ENCODE data around the gene RAB20.
"Not testable (repeated sequence)": the region's sequence is repeated elsewhere in the genome, so short reads cannot be mapped to it uniquely, and the experiment has no call there.

The RAB20 gene

DNA sequence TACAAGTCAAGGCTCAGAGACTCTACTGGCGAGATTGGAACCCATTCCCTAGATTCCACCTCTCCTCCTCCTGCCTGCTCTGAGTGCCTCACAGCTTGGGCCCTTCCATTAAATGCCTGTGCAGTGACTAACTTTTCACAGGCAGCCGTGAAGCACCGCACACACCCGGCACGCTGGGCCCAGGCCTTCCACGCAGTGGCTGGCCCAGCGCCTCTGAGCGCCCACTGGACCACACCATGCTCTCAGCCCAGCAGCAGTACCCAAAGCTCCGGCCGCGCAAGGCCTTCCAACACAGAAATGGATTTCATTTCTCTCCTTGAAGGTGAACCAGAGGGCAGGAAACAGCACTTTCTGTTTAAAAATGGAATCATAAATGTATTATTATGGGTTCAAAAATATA is 26.0 kb downstream of the RAB20 start:
- DNase-seq (ENCODE audit: extremely low read depth, low read depth), result no peak

DNA sequence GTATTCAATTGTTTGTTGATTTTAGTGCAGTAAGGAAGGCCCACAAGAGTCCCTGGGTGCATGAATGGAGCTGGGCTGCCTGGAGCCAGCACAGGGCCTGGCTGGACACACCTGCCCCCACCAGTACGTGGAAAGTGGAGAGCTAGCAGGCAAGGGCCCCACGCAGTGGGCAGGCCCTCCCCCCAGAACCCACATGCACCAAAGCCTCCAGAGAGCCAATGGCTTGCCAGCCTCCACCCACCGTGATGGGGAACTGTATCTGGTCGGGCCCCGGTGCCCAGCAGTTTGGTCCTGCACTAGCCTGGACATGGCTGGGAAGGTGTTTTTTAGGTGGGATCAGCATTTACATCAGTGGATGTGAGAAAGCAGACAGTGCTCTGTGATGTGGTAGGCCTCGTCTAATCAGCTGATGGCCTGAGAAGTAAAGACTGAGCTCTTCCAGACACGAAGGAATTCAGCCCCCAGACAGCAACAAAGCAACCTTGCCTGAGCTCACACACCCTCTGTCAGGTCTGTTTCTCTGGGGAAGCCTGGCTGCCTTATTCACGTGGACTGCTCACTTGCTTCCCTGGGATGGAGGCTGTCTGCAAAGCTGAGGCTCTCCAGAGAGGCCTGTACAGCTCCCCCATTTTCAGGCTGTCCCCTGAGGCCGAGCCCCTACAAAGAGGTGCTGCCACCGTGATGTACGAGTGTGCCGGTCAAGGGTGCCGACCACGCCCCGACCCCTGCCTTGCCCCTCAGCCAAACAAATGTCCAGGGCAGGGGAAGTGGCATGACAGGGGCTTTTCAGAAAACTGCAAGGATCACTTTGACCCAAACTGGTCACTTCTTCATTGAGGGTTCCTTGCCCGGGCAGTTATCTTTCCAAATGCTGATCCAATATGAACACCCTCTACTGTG is 27.5 kb downstream of the RAB20 start:
- DNase-seq (ENCODE audit: extremely low read depth, low read depth), result no peak
- TF ChIP-seq, protein P1, sequence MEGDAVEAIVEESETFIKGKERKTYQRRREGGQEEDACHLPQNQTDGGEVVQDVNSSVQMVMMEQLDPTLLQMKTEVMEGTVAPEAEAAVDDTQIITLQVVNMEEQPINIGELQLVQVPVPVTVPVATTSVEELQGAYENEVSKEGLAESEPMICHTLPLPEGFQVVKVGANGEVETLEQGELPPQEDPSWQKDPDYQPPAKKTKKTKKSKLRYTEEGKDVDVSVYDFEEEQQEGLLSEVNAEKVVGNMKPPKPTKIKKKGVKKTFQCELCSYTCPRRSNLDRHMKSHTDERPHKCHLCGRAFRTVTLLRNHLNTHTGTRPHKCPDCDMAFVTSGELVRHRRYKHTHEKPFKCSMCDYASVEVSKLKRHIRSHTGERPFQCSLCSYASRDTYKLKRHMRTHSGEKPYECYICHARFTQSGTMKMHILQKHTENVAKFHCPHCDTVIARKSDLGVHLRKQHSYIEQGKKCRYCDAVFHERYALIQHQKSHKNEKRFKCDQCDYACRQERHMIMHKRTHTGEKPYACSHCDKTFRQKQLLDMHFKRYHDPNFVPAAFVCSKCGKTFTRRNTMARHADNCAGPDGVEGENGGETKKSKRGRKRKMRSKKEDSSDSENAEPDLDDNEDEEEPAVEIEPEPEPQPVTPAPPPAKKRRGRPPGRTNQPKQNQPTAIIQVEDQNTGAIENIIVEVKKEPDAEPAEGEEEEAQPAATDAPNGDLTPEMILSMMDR (IDR thresholded peaks at IDR 0.05; ENCODE audit: low read depth, low read length), result no peak

More for the DNA sequence above, 26.0 kb downstream of the RAB20 start:
- TF ChIP-seq, protein P1 (IDR thresholded peaks at IDR 0.05; ENCODE audit: low read depth, low read length), result no peak

DNA sequence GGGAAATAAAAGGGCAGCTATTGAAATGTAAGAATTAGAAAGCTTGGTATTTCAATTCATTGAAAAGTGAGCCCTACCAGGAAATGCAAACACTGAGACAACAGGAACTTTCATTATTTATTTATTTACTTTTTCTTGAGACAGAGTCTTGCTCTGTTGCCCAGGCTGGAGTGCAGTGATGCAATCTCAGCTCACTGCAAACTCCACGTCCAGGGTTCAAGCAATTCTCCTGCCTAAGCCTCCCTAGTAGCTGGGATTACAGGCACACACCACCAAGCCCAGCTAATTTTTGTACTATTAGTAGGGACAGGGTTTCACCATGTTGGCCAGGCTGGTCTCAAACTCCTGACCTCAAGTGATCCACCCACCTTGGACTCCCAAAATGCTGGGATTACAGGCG is 29.3 kb downstream of the RAB20 start:
- not testable (repeated sequence) for DNase-seq (ENCODE audit: extremely low read depth, low read depth)

DNA sequence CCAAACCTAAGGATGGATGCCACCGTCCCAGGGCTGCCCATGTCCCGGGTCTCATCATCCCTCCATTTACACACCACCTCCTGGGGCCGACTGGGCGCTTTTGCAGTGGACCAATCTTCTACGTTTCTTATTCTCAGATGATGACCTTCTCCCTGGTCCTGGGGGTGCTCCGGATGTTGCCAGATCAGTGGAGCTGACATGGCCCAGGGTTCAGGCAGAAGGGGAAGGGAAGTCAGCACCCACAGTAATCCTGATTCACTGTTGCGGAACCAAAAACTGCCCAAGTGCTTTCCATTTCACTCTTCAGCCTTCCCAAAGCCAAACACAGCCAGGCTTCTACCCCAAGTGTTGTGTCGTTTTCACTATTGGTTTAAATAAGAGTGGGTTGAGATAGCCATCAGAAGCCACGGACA is 29.8 kb downstream of the RAB20 start:
- TF ChIP-seq, protein P1 (IDR thresholded peaks at IDR 0.05; ENCODE audit: low read depth, low read length), result no peak
- no peak for DNase-seq (ENCODE audit: extremely low read depth, low read depth)

DNA sequence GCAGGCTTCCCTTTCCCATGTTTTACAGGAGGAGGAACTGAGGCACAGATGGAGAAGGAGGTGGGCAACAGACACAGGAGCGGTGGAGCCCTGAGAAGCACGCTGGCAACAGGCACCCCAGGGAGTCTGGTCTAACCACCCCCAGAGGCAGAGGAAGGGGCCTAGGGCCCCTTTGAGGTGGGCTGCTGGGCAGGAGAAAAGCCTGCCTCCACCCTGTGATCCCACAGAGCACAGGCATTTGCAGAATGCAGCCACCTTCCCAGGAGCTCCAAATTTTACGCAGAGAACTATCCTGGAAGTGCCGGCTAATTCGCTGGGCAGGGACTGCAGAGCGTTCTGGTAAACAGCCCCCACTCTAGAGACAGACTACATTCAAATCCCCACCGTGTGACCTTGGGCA is 30.4 kb downstream of the RAB20 start:
- TF ChIP-seq, protein P1 (IDR thresholded peaks at IDR 0.05; ENCODE audit: low read depth, low read length), result no peak
- DNase-seq (ENCODE audit: extremely low read depth, low read depth), result no peak

DNA sequence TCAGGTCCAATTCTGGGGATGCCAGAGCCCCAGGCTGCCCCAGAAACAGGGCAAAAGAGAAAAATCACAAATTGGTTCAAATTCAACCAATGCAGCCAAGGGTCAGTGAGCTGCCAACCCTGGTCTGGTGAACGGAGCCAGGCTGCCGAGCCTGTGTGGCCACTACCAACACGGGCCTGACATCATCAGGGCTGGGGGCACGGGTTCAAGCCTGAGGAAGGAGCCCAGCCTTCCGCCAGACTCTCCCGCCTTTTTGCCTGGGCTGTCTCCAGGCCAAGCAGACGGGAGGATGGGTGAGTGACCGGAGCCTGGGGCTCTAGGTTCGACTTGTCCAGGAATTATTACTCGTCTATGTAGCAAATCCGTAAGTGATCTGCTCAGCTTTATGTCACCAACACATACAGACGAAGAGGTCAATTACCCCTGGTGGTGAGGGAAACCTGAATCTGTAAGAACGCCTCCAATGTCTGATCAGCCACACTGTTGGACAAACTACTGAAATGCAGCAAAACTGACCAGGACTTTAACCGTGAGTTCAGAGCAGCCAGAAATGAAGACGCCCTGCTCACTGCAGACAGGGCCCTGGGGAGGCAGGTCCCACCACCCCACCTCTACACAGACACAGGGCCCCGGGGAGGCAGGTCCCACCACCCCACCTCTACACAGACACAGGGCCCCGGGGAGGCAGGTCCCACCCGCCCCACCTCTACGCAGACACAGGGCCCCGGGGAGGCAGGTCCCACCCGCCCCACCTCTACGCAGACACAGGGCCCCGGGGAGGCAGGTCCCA is 31.8 kb downstream of the RAB20 start:
- TF ChIP-seq, protein P1 (IDR thresholded peaks at IDR 0.05; ENCODE audit: low read depth, low read length), result no peak

DNA sequence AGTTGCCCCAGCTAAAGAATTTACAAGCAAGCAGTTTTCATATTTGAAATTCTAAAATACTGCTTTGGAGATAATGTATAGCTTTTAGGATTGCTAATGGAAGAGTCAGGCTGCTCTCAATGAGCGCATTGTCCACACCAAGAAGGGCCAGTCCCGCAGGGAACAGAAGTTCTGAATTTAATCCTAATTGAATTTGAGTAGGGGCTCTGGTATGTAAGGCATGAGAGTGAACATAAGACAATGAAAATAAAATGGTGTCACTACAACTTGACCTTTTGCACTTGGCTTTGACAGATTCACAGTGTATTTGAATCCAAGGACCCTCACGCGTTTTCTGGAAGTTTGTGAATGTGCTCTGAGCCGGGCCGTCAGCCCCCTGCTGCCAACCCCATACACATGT is 32.6 kb downstream of the RAB20 start:
- no peak for DNase-seq (ENCODE audit: extremely low read depth, low read depth)
- TF ChIP-seq, protein P1 (IDR thresholded peaks at IDR 0.05; ENCODE audit: low read depth, low read length), result no peak

More for the DNA sequence above, 31.8 kb downstream of the RAB20 start:
- DNase-seq (ENCODE audit: extremely low read depth, low read depth), result no peak

Data from AG09319 (cell line).